HepG2 (cell line): Measurements from ENCODE around the gene ROBO2.

ENCODE experiments used
- HDAC1 ChIP-seq: sonication (generic); formaldehyde crosslinking; IDR thresholded peaks from 2 replicates; pipeline ENCODE4 v1.5.1; 2020; ENCODE audit warnings: mild to moderate bottlenecking, missing genetic modification reagents
- PAF1 ChIP-seq: IDR thresholded peaks from 2 replicates; pipeline ENCODE4 v1.6.1; 2016; ENCODE audit warnings: missing genetic modification reagents, missing compliant biosample characterization
- PRDM15 ChIP-seq: sonication (generic); formaldehyde crosslinking; IDR thresholded peaks from 2 replicates; pipeline ENCODE4 v1.4.0; 2020; ENCODE audit warnings: missing genetic modification reagents
- ZNF282 ChIP-seq: fragments of 450-650 bp; IDR thresholded peaks from 2 replicates; pipeline ENCODE4 v1.6.1; 2018; ENCODE audit not compliant: partially characterized antibody
- ZNF83 ChIP-seq: sonication (generic); formaldehyde crosslinking; IDR thresholded peaks from 2 replicates; pipeline ENCODE4 v1.4.0; 2020; ENCODE audit warnings: missing genetic modification reagents, mild to moderate bottlenecking, borderline replicate concordance

GRCh38 chr3:77244981-77245380 lies 205.1 kb downstream of the ROBO2 start:
- TF ChIP-seq ZNF282 (no peak), HDAC1 (CRISPR knock-in tag) (no peak), PAF1 (CRISPR knock-in tag) (no peak), ZNF83 (CRISPR knock-in tag) (no peak), PRDM15 (no peak)
